BLaER1 treated with 17β-estradiol and CSF1 and Interleukin-3, amounts not matched to agents 10 nM and 100 nM (cell line): Measurements from ENCODE around the gene KIAA1755.

Experiments
- H3K27ac ChIP-seq, 11 experiments: shearing (Covaris generic); formaldehyde crosslinking; 2 replicates each; pipeline ENCODE4 v1.8.1; 2022
- H3K27me3 ChIP-seq, 11 experiments: shearing (Covaris generic); formaldehyde crosslinking; 2 replicates each; pipeline ENCODE4 v1.8.1; 2022
- H3K36me3 ChIP-seq, 11 experiments: shearing (Covaris generic); formaldehyde crosslinking; 2 replicates each; pipeline ENCODE4 v1.8.1; 2022
- H3K4me1 ChIP-seq, 10 experiments: shearing (Covaris generic); formaldehyde crosslinking; 2 replicates each; pipeline ENCODE4 v1.8.1; 2022
- H3K4me2 ChIP-seq, 11 experiments: shearing (Covaris generic); formaldehyde crosslinking; 2 replicates each; pipeline ENCODE4 v1.8.1; 2022
- H3K4me3 ChIP-seq, 10 experiments: shearing (Covaris generic); formaldehyde crosslinking; 2 replicates each; pipeline ENCODE4 v1.8.1; 2022
- H3K9ac ChIP-seq, 11 experiments: shearing (Covaris generic); formaldehyde crosslinking; 2 replicates each; pipeline ENCODE4 v1.8.1; 2022
- H3K9me3 ChIP-seq, 11 experiments: shearing (Covaris generic); formaldehyde crosslinking; replicated peaks in 1 of 11; 2 replicates each; pipeline ENCODE4 v1.8.1; 2022
- H4K20me1 ChIP-seq, 11 experiments: shearing (Covaris generic); formaldehyde crosslinking; 2 replicates each; pipeline ENCODE4 v1.8.1; 2022
- Cebpa-rat ChIP-seq, 11 experiments: shearing (Covaris generic); IDR thresholded peaks; 2 replicates each; pipeline ENCODE4 v1.8.1; 2022

Gene KIAA1755

GRCh38 chr20:38169636-38170193 lies 90.8 kb downstream of the KIAA1755 start:
- H3K36me3 ChIP-seq = no peaks in the 10 kb centered on the region
- peak overlapping the region in 1 of 11 experiments; percentile 31; a peak in 1 of 22 replicates for H3K9ac ChIP-seq
- peaks cover 0 to 5% (median 0%) of the 10 kb centered on the region in 11 experiments; a peak in 4 of 22 replicates for H3K27me3 ChIP-seq
- H4K20me1 ChIP-seq = no peaks in the 10 kb centered on the region
- no peak for TF ChIP-seq Cebpa-rat (IDR thresholded peaks at IDR 0.05)
- H3K27ac ChIP-seq = peak overlapping the region in 4 of 11 experiments; percentile 11 to 83 (median 75); a peak in 4 of 22 replicates
- H3K4me1 ChIP-seq = peaks cover 7 to 84% (median 43%) of the 10 kb centered on the region in 10 experiments; a peak in 19 of 20 replicates
- no peak overlapping the region for H3K4me3 ChIP-seq
- H3K9me3 ChIP-seq = no peaks in the 10 kb centered on the region
- peak overlapping the region in 5 of 11 experiments; percentile 35 to 55 (median 51); a peak in 8 of 22 replicates for H3K4me2 ChIP-seq

DNA sequence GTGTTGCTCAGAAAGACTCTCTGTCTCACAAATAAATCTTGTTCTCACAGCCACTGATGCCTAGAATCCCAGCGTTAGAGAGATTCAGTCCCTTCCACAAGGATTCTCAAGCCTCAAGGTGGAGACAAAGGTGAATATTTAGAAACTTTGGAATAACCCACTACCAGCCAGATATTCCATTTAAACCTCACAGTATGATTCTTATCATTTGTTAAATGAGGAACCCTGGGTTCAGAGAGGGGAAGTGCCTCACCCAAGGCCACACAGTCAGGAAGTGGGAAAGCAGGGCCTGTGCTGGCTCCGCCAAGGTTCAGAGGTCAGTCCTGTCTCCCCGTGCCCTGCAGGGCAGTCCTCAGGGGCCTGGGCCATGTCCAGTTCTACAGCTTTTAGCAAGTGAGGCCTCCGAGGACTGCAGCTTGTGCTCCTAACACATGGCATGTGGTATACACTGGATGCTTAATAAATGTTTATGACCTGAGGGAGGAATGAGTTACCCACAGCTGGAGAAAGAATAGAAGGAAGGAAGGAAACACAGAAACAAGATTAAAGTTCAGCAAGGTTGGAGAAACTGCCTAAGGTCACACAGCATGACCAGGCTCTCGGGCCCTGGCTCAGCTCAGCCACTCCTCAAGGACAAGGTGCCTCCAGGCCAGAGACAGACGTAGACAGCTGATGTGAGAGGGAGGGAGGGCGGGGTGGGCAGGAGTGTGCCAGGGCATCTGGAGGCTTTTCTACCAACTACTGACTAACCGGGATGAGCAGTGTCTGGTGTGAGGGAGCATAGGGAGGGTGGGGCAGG lies 91.5 kb downstream of the KIAA1755 start:
- H3K9ac ChIP-seq = peak overlapping the region in 8 of 11 experiments; percentile 10 to 67 (median 50); a peak in 11 of 22 replicates
- H3K27me3 ChIP-seq = peaks cover 0 to 8% (median 0%) of the 10 kb centered on the region in 11 experiments; a peak in 4 of 22 replicates
- 0 out of 20 replicates have a peak overlapping the region, but pooled peaks of 1 of the 10 experiments have one; percentile 28 for H3K4me3 ChIP-seq
- no peak for TF ChIP-seq Cebpa-rat (IDR thresholded peaks at IDR 0.05)
- peak overlapping the region in 10 of 11 experiments; percentile 28 to 90 (median 74); a peak in 19 of 22 replicates for H3K4me2 ChIP-seq
- no peaks in the 10 kb centered on the region for H3K9me3 ChIP-seq
- no peaks in the 10 kb centered on the region for H3K36me3 ChIP-seq
- H3K4me1 ChIP-seq = peaks cover 7 to 88% (median 43%) of the 10 kb centered on the region in 10 experiments; a peak in 19 of 20 replicates
- no peaks in the 10 kb centered on the region for H4K20me1 ChIP-seq
- peak overlapping the region in 10 of 11 experiments; percentile 20 to 83 (median 66); a peak in 18 of 22 replicates for H3K27ac ChIP-seq

GRCh38 chr20:38167851-38168760 lies 92.4 kb downstream of the KIAA1755 start:
- Histone ChIP-seq H3K9ac (peak overlapping the region in 9 of 11 experiments; percentile 9 to 67 (median 44); a peak in 14 of 22 replicates), H4K20me1 (no peaks in the 10 kb centered on the region), H3K27me3 (peaks cover 0 to 8% (median 0%) of the 10 kb centered on the region in 11 experiments; a peak in 4 of 22 replicates), H3K4me3 (peak overlapping the region in 2 of 10 experiments; percentile 28 to 40; a peak in 2 of 20 replicates), H3K4me2 (peak overlapping the region in 10 of 11 experiments; percentile 28 to 90 (median 74); a peak in 18 of 22 replicates), H3K9me3 (no peaks in the 10 kb centered on the region), H3K36me3 (no peaks in the 10 kb centered on the region), H3K27ac (peak overlapping the region in 10 of 11 experiments; percentile 20 to 83 (median 66); a peak in 18 of 22 replicates), H3K4me1 (peaks cover 7 to 80% (median 43%) of the 10 kb centered on the region in 10 experiments; a peak in 19 of 20 replicates)
- TF ChIP-seq Cebpa-rat (IDR thresholded peaks at IDR 0.05) = peak; percentile 35 to 95 (median 87); a peak in 19 of 22 replicates

DNA sequence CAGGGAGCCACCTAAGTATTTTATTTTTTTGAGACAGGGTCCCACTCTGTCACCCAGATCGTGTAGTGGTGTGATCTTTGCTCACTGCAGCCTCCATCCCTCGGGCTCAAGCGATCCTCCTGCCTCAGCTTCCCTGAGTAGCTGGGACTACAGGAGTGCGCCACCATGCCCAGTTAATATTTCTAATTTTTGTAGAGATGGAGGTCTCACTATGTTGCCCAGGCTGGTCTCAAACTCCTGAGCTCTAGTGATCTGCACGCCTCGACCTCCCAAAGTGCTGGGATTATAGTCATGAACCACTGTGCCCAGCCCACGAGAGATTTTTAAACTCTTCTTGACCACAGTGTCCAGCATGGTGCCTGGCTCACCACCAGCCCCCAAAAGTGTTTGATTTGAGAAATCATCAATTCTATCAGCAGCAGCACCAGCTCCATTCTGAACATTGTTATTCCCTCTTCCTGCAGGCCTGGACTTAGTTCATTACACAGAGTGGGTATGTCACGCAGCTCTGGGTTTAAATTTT lies 93.1 kb downstream of the KIAA1755 start:
- H3K27ac ChIP-seq = peak overlapping the region in 9 of 11 experiments; percentile 44 to 83 (median 70); a peak in 14 of 22 replicates
- H3K9me3 ChIP-seq = no peaks in the 10 kb centered on the region
- H3K4me1 ChIP-seq = peaks cover 7 to 77% (median 43%) of the 10 kb centered on the region in 10 experiments; a peak in 19 of 20 replicates
- H3K9ac ChIP-seq = peak overlapping the region in 7 of 11 experiments; percentile 10 to 67 (median 56); a peak in 7 of 22 replicates
- H3K4me3 ChIP-seq = no peak overlapping the region; a peak in 1 of 20 replicates
- H3K4me2 ChIP-seq = peak overlapping the region in 8 of 11 experiments; percentile 61 to 90 (median 77); a peak in 14 of 22 replicates
- H3K36me3 ChIP-seq = no peaks in the 10 kb centered on the region
- no peaks in the 10 kb centered on the region for H4K20me1 ChIP-seq
- no peak for TF ChIP-seq Cebpa-rat (IDR thresholded peaks at IDR 0.05)
- H3K27me3 ChIP-seq = peaks cover 0 to 8% (median 0%) of the 10 kb centered on the region in 11 experiments; a peak in 4 of 22 replicates

GRCh38 chr20:38166703-38167233 lies 93.8 kb downstream of the KIAA1755 start:
- H3K36me3 ChIP-seq = no peaks in the 10 kb centered on the region
- peak overlapping the region in 3 of 11 experiments; percentile 62 to 79 (median 71); a peak in 5 of 22 replicates for H3K27ac ChIP-seq
- no peak overlapping the region for H3K4me3 ChIP-seq
- peak overlapping the region in 5 of 11 experiments; percentile 64 to 90 (median 83); a peak in 10 of 22 replicates for H3K4me2 ChIP-seq
- peak overlapping the region in 2 of 11 experiments; percentile 12 to 67; a peak in 2 of 22 replicates for H3K9ac ChIP-seq
- no peaks in the 10 kb centered on the region for H4K20me1 ChIP-seq
- peaks cover 7 to 74% (median 43%) of the 10 kb centered on the region in 10 experiments; a peak in 19 of 20 replicates for H3K4me1 ChIP-seq
- peaks cover 0 to 8% (median 0%) of the 10 kb centered on the region in 11 experiments; a peak in 4 of 22 replicates for H3K27me3 ChIP-seq
- H3K9me3 ChIP-seq = no peaks in the 10 kb centered on the region
- TF ChIP-seq Cebpa-rat (IDR thresholded peaks at IDR 0.05) = no peak

- Histone ChIP-seq H3K9ac (no peak overlapping the region), H3K4me2 (peak overlapping the region in 5 of 11 experiments; percentile 64 to 90 (median 89); a peak in 10 of 22 replicates), H4K20me1 (no peaks in the 10 kb centered on the region), H3K4me1 (peaks cover 7 to 69% (median 42%) of the 10 kb centered on the region in 10 experiments; a peak in 19 of 20 replicates), H3K27me3 (peaks cover 0 to 8% (median 0%) of the 10 kb centered on the region in 11 experiments; a peak in 4 of 22 replicates), H3K9me3 (no peaks in the 10 kb centered on the region), H3K36me3 (no peaks in the 10 kb centered on the region), H3K27ac (no peak overlapping the region; a peak in 1 of 22 replicates), H3K4me3 (no peak overlapping the region)
- no peak for TF ChIP-seq Cebpa-rat (IDR thresholded peaks at IDR 0.05)
Observed at GRCh38 chr20:38165966-38166702, 94.4 kb downstream of the KIAA1755 start.
